ENCODE data around the gene ADAMTS2.

DNA sequence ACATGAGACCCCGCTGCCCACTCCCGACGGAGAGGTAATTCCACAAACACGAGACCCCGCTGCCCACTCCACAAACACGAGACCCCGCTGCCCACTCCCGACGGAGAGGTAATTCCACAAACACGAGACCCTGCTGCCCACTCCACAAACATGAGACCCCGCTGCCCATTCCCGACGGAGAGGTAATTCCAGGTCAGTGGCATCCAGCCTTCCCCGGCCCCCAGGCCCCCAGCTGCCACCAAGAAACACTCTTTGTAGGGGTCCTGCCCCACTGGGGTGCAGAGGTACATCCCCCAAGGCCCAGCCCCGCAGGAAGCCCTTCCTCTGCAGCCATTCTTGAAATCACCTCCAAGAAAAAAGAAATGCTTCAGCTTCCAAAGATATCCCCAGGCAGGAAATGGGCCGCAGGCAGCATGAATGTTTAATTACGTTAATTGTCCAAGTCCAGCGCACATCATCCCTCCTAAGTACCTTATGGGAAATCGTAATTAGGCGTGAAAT is 115.9 kb downstream of the ADAMTS2 start:
- no peak for TF ChIP-seq POLR2A (IDR thresholded peaks at IDR 0.05; ENCODE audit: low read depth, low read length)
- no peak for TF ChIP-seq POLR2AphosphoS5 (IDR thresholded peaks at IDR 0.05; ENCODE audit: low read depth, low read length)
- no peak for TF ChIP-seq SPI1 (IDR thresholded peaks at IDR 0.05; ENCODE audit: low read depth, low read length)
- TF ChIP-seq POU2F2 (IDR thresholded peaks at IDR 0.05; ENCODE audit: low read depth, low read length) = no peak
- TF ChIP-seq TAF1 (IDR thresholded peaks at IDR 0.05; ENCODE audit: low read depth, low read length) = no peak
- no peak for TF ChIP-seq PAX5 (IDR thresholded peaks at IDR 0.05; ENCODE audit: insufficient read depth, low read length, severe bottlenecking)

Data from GM12891 (cell line).